Cerebellar nuclear complex (tissue), 1 donor: ENCODE data around the gene XXYLT1.

ENCODE experiments used
- DNase-seq, 2 experiments: peaks; one replicate each; lab custom pipeline; 2025; lab: John Stamatoyannopoulos, UW

The XXYLT1 gene

GRCh38 chr3:195168009-195168762 is 102.8 kb downstream of the XXYLT1 start:
- DNase-seq = no peak

- DNase-seq = no peak
These were observed 105.2 kb downstream of the XXYLT1 start for GRCh38 chr3:195165790-195166189.

GRCh38 chr3:195165265-195165609 is 105.7 kb downstream of the XXYLT1 start:
- no peak for DNase-seq

- no peak for DNase-seq
These were observed 106.2 kb downstream of the XXYLT1 start for GRCh38 chr3:195164573-195165264.

- no peak for DNase-seq
These were observed 107.0 kb downstream of the XXYLT1 start for GRCh38 chr3:195163719-195164572.

- DNase-seq = no peak
These were observed 108.1 kb downstream of the XXYLT1 start for GRCh38 chr3:195162816-195163215.

- DNase-seq = no peak
These were observed 108.8 kb downstream of the XXYLT1 start for GRCh38 chr3:195162033-195162669.

GRCh38 chr3:195160908-195161434 is 110.0 kb downstream of the XXYLT1 start:
- DNase-seq = no peak

GRCh38 chr3:195160257-195160898 is 110.6 kb downstream of the XXYLT1 start:
- DNase-seq = no peak

GRCh38 chr3:195159814-195160165 is 111.2 kb downstream of the XXYLT1 start:
- no peak for DNase-seq

- DNase-seq = no peak
These were observed 111.7 kb downstream of the XXYLT1 start for GRCh38 chr3:195159117-195159813.

GRCh38 chr3:195156286-195156890 is 114.6 kb downstream of the XXYLT1 start:
- DNase-seq = no peak

GRCh38 chr3:195155570-195156241 is 115.3 kb downstream of the XXYLT1 start:
- DNase-seq = no peak

GRCh38 chr3:195154793-195155535 is 116.0 kb downstream of the XXYLT1 start:
- peak in 1 of 2 experiments; percentile 5 for DNase-seq

GRCh38 chr3:195154111-195154791 is 116.7 kb downstream of the XXYLT1 start:
- no peak for DNase-seq

- no peak for DNase-seq
These were observed 117.3 kb downstream of the XXYLT1 start for GRCh38 chr3:195153653-195154052.

- DNase-seq = no peak
These were observed 117.8 kb downstream of the XXYLT1 start for GRCh38 chr3:195153130-195153529.

GRCh38 chr3:195151866-195152541 is 119.0 kb downstream of the XXYLT1 start:
- DNase-seq = no peak
